HG03439 (cell line): Measurements from ENCODE around the gene DPP6.

Source experiments
- ATAC-seq: cut with Tn5 transposase; IDR thresholded peaks from one replicate; pipeline ENCODE4 v1.9.1; 2021; ENCODE audit warnings: mild to moderate bottlenecking, moderate library complexity; ENCODE audit not compliant: unreplicated experiment

DPP6 gene

GRCh38 chr7:154509192-154509591, 457.0 kb downstream of the DPP6 start:
- no peak for ATAC-seq

GRCh38 chr7:154512121-154512833, 460.1 kb downstream of the DPP6 start:
- no peak for ATAC-seq

- no peak for ATAC-seq
These were observed 465.6 kb downstream of the DPP6 start for GRCh38 chr7:154517768-154518167.

GRCh38 chr7:154519229-154519628, 467.0 kb downstream of the DPP6 start:
- ATAC-seq, result no peak

- no peak for ATAC-seq
These were observed 477.9 kb downstream of the DPP6 start for GRCh38 chr7:154530136-154530535.

- ATAC-seq, result no peak
These were observed 480.6 kb downstream of the DPP6 start for GRCh38 chr7:154532771-154533170.

- no peak for ATAC-seq
These were observed 488.4 kb downstream of the DPP6 start for GRCh38 chr7:154540596-154540995.

- ATAC-seq, result no peak
These were observed 489.4 kb downstream of the DPP6 start for GRCh38 chr7:154541606-154542005.

- no peak for ATAC-seq
These were observed 494.9 kb downstream of the DPP6 start for GRCh38 chr7:154546946-154547587.

GRCh38 chr7:154553711-154554265, 501.6 kb downstream of the DPP6 start:
- ATAC-seq, result no peak

GRCh38 chr7:154559454-154559853, 507.3 kb downstream of the DPP6 start:
- no peak for ATAC-seq

GRCh38 chr7:154564676-154565075, 512.5 kb downstream of the DPP6 start:
- no peak for ATAC-seq

GRCh38 chr7:154566877-154567276, 514.7 kb downstream of the DPP6 start:
- no peak for ATAC-seq

GRCh38 chr7:154568346-154568745, 516.1 kb downstream of the DPP6 start:
- no peak for ATAC-seq

GRCh38 chr7:154569916-154570315, 517.7 kb downstream of the DPP6 start:
- no peak for ATAC-seq

GRCh38 chr7:154571772-154572171, 519.6 kb downstream of the DPP6 start:
- no peak for ATAC-seq

GRCh38 chr7:154574235-154574634, 522.0 kb downstream of the DPP6 start:
- ATAC-seq, result no peak

GRCh38 chr7:154575497-154575896, 523.3 kb downstream of the DPP6 start:
- ATAC-seq, result no peak

- ATAC-seq, result no peak
These were observed 524.4 kb downstream of the DPP6 start for GRCh38 chr7:154576604-154577003.

- no peak for ATAC-seq
These were observed 525.1 kb downstream of the DPP6 start for GRCh38 chr7:154577141-154577873.

- ATAC-seq, result no peak
These were observed 526.1 kb downstream of the DPP6 start for GRCh38 chr7:154578336-154578735.

GRCh38 chr7:154579711-154580110, 527.5 kb downstream of the DPP6 start:
- ATAC-seq, result no peak
